HepG2 (cell line): ENCODE results near the gene PAX4. TPM values are rescaled to one million over a fixed set of nuclear protein-coding genes. Genes with fewer than 3 reads are reported as not detected.

Source experiments
- ATAD3A ChIP-seq: sonication (generic); formaldehyde crosslinking; IDR thresholded peaks from 2 replicates; pipeline ENCODE4 v1.4.0; 2020; ENCODE audit warnings: missing genetic modification reagents
- CENPX ChIP-seq: sonication (generic); formaldehyde crosslinking; IDR thresholded peaks from 2 replicates; pipeline ENCODE4 v1.9.0; 2021; ENCODE audit warnings: mild to moderate bottlenecking, missing genetic modification reagents, moderate library complexity
- CSRNP2 ChIP-seq: sonication (generic); formaldehyde crosslinking; conservative IDR thresholded peaks from 2 replicates; pipeline ENCODE4 v1.8.0; 2022; ENCODE audit warnings: low read depth, missing genetic modification reagents
- EEA1 ChIP-seq: sonication (generic); formaldehyde crosslinking; IDR thresholded peaks from 2 replicates; pipeline ENCODE4 v1.5.1; 2020; ENCODE audit warnings: mild to moderate bottlenecking, missing genetic modification reagents, borderline replicate concordance
- GZF1 ChIP-seq: sonication (generic); formaldehyde crosslinking; IDR thresholded peaks from 2 replicates; pipeline ENCODE4 v1.5.1; 2020; ENCODE audit warnings: mild to moderate bottlenecking, missing genetic modification reagents
- HMGA1 ChIP-seq: sonication (generic); formaldehyde crosslinking; conservative IDR thresholded peaks from 2 replicates; pipeline ENCODE4 v1.4.0; 2020; ENCODE audit warnings: missing genetic modification reagents
- HOXA3 ChIP-seq: sonication (generic); formaldehyde crosslinking; IDR thresholded peaks from 2 replicates; pipeline ENCODE4 v1.5.0; 2020; ENCODE audit warnings: missing genetic modification reagents
- LCORL ChIP-seq, 2 experiments: fragments of 450-650 bp in 1 of 2; sonication (generic) in 1 of 2; formaldehyde crosslinking in 1 of 2; IDR thresholded peaks; 2 replicates each; pipeline versions ENCODE4 v1.5.0 to v1.6.1; 2017 to 2020; ENCODE audit warnings: antibody characterized with exemption in 1 of 2, missing genetic modification reagents in 1 of 2
- MNT ChIP-seq: fragments of 450-650 bp; IDR thresholded peaks from 2 replicates; pipeline ENCODE4 v1.6.1; 2016
- MTF2 ChIP-seq: sonication (generic); formaldehyde crosslinking; IDR thresholded peaks from 2 replicates; pipeline ENCODE4 v1.5.0; 2020; ENCODE audit warnings: missing genetic modification reagents, borderline replicate concordance
- NR3C1 ChIP-seq: sonication (generic); formaldehyde crosslinking; IDR thresholded peaks from 2 replicates; pipeline ENCODE4 v1.4.0; 2020; ENCODE audit warnings: missing genetic modification reagents
- PHF5A ChIP-seq: IDR thresholded peaks from one replicate; pipeline ENCODE4 v1.6.1; 2018; ENCODE audit warnings: low read depth, missing genetic modification reagents; ENCODE audit not compliant: unreplicated experiment
- POGZ ChIP-seq: sonication (generic); formaldehyde crosslinking; IDR thresholded peaks from 2 replicates; pipeline ENCODE4 v1.4.0; 2020; ENCODE audit warnings: mild to moderate bottlenecking, missing genetic modification reagents
- SOX13 ChIP-seq, 3 experiments: fragments of 450-650 bp in 1 of 3; sonication (generic) in 1 of 3; formaldehyde crosslinking in 1 of 3; IDR thresholded peaks in 2 of 3; conservative IDR thresholded peaks in 1 of 3; 2 replicates each; pipeline versions ENCODE4 v1.5.0 to v1.6.1; 2016 to 2020; ENCODE audit warnings: antibody characterized with exemption in 1 of 3, mild to moderate bottlenecking in 1 of 3, missing compliant biosample characterization in 1 of 3, missing genetic modification reagents in 1 of 3, moderate library complexity in 1 of 3
- TEAD2 ChIP-seq: sonication (generic); formaldehyde crosslinking; IDR thresholded peaks from 2 replicates; pipeline ENCODE4 v1.9.0; 2021; ENCODE audit warnings: missing genetic modification reagents
- TGIF2 ChIP-seq: IDR thresholded peaks from 2 replicates; pipeline ENCODE4 v1.6.1; 2016; ENCODE audit warnings: control low read depth, missing compliant biosample characterization
- ZBTB37 ChIP-seq: sonication (generic); formaldehyde crosslinking; IDR thresholded peaks from 2 replicates; pipeline ENCODE4 v1.4.0; 2020; ENCODE audit warnings: mild to moderate bottlenecking, missing genetic modification reagents
- ZFX ChIP-seq: sonication (generic); formaldehyde crosslinking; IDR thresholded peaks from 2 replicates; pipeline ENCODE4 v1.4.0; 2020; ENCODE audit warnings: mild to moderate bottlenecking, low read depth, missing genetic modification reagents, moderate library complexity
- ZNF572 ChIP-seq: sonication (generic); formaldehyde crosslinking; IDR thresholded peaks from 2 replicates; pipeline ENCODE4 v1.5.1; 2020; ENCODE audit warnings: mild to moderate bottlenecking, missing genetic modification reagents
- ZNF639 ChIP-seq: conservative IDR thresholded peaks from 2 replicates; pipeline ENCODE4 v1.6.1; 2018; ENCODE audit warnings: missing genetic modification reagents
- ZNF710 ChIP-seq: sonication (generic); formaldehyde crosslinking; IDR thresholded peaks from 2 replicates; pipeline ENCODE4 v1.5.0; 2020; ENCODE audit warnings: mild to moderate bottlenecking, missing genetic modification reagents, borderline replicate concordance
- polyA plus RNA-seq, 8 experiments: library from polyadenylated mRNA; depleted of rRNA in 3 of 8; stranded (reverse) in 7 of 8; unstranded in 1 of 8; fragments of >200 nt; fragmentation: Illumina TruSeq in 4 of 8; extraction: Trizol in 4 of 8; gene quantifications; 2 replicates each; pipeline versions ENCODE4 v1.2.1 to v1.2.3, GENCODE V29; 2011 to 2016; ENCODE audit warnings: low read depth in 4 of 8, missing spikeins in 1 of 8, mixed read lengths in 1 of 8; ENCODE audit not compliant: insufficient read depth in 1 of 8
- total RNA-seq, 5 experiments: library from RNA; depleted of rRNA; stranded (reverse); fragments of >200 nt; fragmentation: Illumina TruSeq; extraction: Trizol; gene quantifications; 2 replicates each; pipeline ENCODE4 v1.2.3, GENCODE V29; 2016; ENCODE audit warnings: low read depth in 1 of 5

Gene PAX4
- total and polyA plus RNA-seq, 2 of the 13 experiments (the other 11 are each of a cell fraction or from before 2014, with no cell fraction given) = not detected

- TF ChIP-seq NR3C1 (CRISPR knock-in tag) (no peak), ZFX (CRISPR knock-in tag) (peak; percentile 79), GZF1 (CRISPR knock-in tag) (no peak), ZBTB37 (CRISPR knock-in tag) (no peak), EEA1 (CRISPR knock-in tag) (no peak), HMGA1 (CRISPR knock-in tag) (no peak), ZNF572 (no peak), TGIF2 (CRISPR knock-in tag) (no peak), MTF2 (CRISPR knock-in tag) (peak; percentile 82; the same call in 1 of the 2 replicates), SOX13 (IDR thresholded peaks at IDR 0.05) (no peak), SOX13 (CRISPR knock-in tag; conservative IDR thresholded peaks at IDR 0.05 in 1 of 2, IDR thresholded peaks at IDR 0.05 in 1 of 2) (peak in 1 of 2 experiments; percentile 21; a peak in 1 of 4 replicates), ZNF639 (CRISPR knock-in tag) (peak; percentile 38; the same call in 1 of the 2 replicates), POGZ (CRISPR knock-in tag) (peak; percentile 86), TEAD2 (CRISPR knock-in tag) (no peak), LCORL (IDR thresholded peaks at IDR 0.05) (no peak), LCORL (CRISPR knock-in tag; IDR thresholded peaks at IDR 0.05) (peak; percentile 64), CSRNP2 (CRISPR knock-in tag) (no peak), PHF5A (no peak), ATAD3A (CRISPR knock-in tag) (no peak), HOXA3 (CRISPR knock-in tag) (peak; percentile 86), MNT (peak; percentile 60), CENPX (CRISPR knock-in tag) (no peak), ZNF710 (no peak)
Observed at GRCh38 chr7:127651556-127652332, 33.8 kb upstream of the PAX4 start, which contains the start of gene SND1 (continued).
